ENCODE data around the gene RRP1B. TPM values are rescaled to one million over a fixed set of nuclear protein-coding genes. Genes with fewer than 3 reads are reported as not detected.

Gene RRP1B
- total and polyA plus RNA-seq, 2 donors (not counting 1 experiment from before 2014, with no cell fraction given), result 6.0 to 22.4 TPM

- TF ChIP-seq CTCF (IDR thresholded peaks at IDR 0.05), result no peak
- no peak for TF ChIP-seq EZH2 (IDR thresholded peaks at IDR 0.05; ENCODE audit: borderline replicate concordance, insufficient read depth, low read depth, low read length, poor library complexity, severe bottlenecking)
- H3K27me3 Mint-ChIP-seq, result peaks cover 6% of the 10 kb centered on the region
- Histone ChIP-seq H4K20me1 (ENCODE audit: control insufficient read depth, insufficient read depth, low read length, poor library complexity, severe bottlenecking) (peaks cover 32% of the 10 kb centered on the region), H3K27me3 (replicated peaks in 1 of 4; ENCODE audit: control extremely low read depth in 1 of 4, control insufficient read depth in 3 of 4, insufficient read depth in 4 of 4, low read length in 3 of 4) (peaks cover 0 to 23% (median 4%) of the 10 kb centered on the region in 4 experiments), H3K9ac (ENCODE audit: low read length) (no peak overlapping the region), H2AFZ (ENCODE audit: insufficient read depth, low read depth, low read length, poor library complexity, severe bottlenecking) (no peak overlapping the region), H3K4me2 (replicated peaks; ENCODE audit: low read depth, low read length, poor library complexity, severe bottlenecking) (peak overlapping the region; percentile 42), H3K4me3 (ENCODE audit: control extremely low read depth in 1 of 5, extremely low read depth in 1 of 5, insufficient read depth in 1 of 5, low read depth in 2 of 5, low read length in 4 of 5) (no peak overlapping the region), H3K36me3 (replicated peaks in 1 of 2; ENCODE audit: control extremely low read depth in 1 of 2, control insufficient read depth in 1 of 2, extremely low read depth in 1 of 2, insufficient read depth in 2 of 2, low read length in 1 of 2) (peaks cover 0 to under 1% of the 10 kb centered on the region in 2 experiments), H3K79me2 (ENCODE audit: control insufficient read depth, insufficient read depth, low read length) (peaks cover 32% of the 10 kb centered on the region), H3K9me3 (ENCODE audit: control extremely low read depth in 1 of 3, control insufficient read depth in 2 of 3, insufficient read depth in 1 of 3, low read length in 2 of 3) (peaks cover 0 to 2% (median 0%) of the 10 kb centered on the region in 3 donors), H3K4me1 (ENCODE audit: control insufficient read depth in 2 of 2, insufficient read depth in 2 of 2, low read length in 2 of 2) (peaks cover 33 to 50% of the 10 kb centered on the region in 2 donors), H3K27ac (ENCODE audit: low read length in 2 of 2) (no peak overlapping the region)
- no peaks in the 10 kb centered on the region for H3K9me3 Mint-ChIP-seq (ENCODE audit: insufficient read depth)
- DNase-seq, result no peak
- no peak for ATAC-seq (ENCODE audit: low read depth)
- peaks cover 46% of the 10 kb centered on the region for H3K4me1 Mint-ChIP-seq
- H3K4me3 Mint-ChIP-seq, result peak overlapping the region; percentile 86
- intact Hi-C loops (cut with micrococcal nuclease), result loop anchor here (2.0 kb wide), 1 partner anchor 71 kb away; no protein-coding TSS in a partner anchor
- POLR2A ChIA-PET, result interaction anchor here (0.6 to 0.8 kb wide), 2 partner anchors 29 to 922 kb away, joined by 4 to 7 read pairs; no protein-coding TSS in a partner anchor
- CTCF ChIA-PET, result interaction anchor here (0.9 to 1.5 kb wide), 4 partner anchors 12 to 72 kb away, joined by 3 to 7 read pairs (median 4); no protein-coding TSS in a partner anchor
- 63% methylated on average over 4 of the region's 13 CpGs for WGBS (ENCODE audit: insufficient coverage)
- H3K27ac Mint-ChIP-seq, result peak overlapping the region; percentile 67
Measured at GRCh38 chr21:43717166-43717853, 58.0 kb downstream of the RRP1B start.

All from B cell (primary cell).